Uterus (tissue), 2 donors: ENCODE measurements around the gene MAML2.

Experiments used
- POLR2A ChIP-seq, 2 donors: fragments of 450-650 bp; IDR thresholded peaks; one replicate each; pipeline ENCODE4 v1.6.1; 2016; ENCODE audit warnings: antibody characterized with exemption in 2 of 2, mild to moderate bottlenecking in 1 of 2, moderate library complexity in 1 of 2
- TF ChIP-seq, protein P1 (sequence below), 4 experiments: fragments of 200-600 bp in 2 of 4; fragments of 450-650 bp in 2 of 4; sonication (generic) in 2 of 4; IDR thresholded peaks; one replicate each; pipeline ENCODE4 v1.5.1; 2016 to 2019; ENCODE audit warnings: antibody characterized with exemption in 4 of 4, mild to moderate bottlenecking in 2 of 4, moderate library complexity in 1 of 4

DNA sequence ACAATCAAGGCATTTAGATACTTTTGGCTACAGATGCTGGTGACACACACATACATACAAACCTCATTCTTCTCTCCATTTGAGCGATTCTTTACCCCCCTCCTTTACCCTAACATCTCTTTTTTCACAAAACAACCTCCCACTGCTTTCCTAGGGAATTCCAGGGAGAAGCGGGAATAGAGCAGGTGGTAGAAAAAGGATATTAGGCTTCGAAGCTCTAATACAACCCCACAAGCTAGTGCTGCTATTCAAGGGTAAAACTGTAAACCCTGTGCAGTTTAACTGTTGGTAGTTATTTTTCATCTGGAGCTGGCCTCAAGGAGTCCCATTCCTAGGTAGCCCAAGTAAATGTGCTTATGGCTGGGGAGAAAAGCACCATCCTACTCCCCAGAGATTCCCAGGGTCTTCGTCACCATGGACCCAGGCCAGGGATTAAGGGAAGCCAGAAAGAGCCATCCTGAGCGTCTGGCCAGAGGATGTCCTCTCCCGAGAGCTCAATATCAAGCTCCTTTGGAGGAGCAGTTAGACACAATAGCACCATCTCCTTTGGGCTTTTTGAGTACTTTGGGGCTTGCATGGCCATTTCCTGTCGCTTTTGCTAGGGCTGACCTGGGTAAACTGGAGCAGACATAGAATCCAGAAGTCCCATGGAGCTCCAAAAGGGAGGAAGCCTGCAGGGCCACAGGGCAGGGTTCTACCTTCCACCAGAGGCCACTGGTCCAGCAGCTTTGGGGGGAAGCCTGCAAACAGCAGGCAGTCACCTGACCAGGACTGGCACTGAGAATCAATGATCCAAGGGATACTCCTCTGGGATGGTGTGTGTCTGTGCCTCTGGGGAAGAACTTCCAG lies 3.1 kb downstream of the MAML2 start:
- TF ChIP-seq, protein P1, sequence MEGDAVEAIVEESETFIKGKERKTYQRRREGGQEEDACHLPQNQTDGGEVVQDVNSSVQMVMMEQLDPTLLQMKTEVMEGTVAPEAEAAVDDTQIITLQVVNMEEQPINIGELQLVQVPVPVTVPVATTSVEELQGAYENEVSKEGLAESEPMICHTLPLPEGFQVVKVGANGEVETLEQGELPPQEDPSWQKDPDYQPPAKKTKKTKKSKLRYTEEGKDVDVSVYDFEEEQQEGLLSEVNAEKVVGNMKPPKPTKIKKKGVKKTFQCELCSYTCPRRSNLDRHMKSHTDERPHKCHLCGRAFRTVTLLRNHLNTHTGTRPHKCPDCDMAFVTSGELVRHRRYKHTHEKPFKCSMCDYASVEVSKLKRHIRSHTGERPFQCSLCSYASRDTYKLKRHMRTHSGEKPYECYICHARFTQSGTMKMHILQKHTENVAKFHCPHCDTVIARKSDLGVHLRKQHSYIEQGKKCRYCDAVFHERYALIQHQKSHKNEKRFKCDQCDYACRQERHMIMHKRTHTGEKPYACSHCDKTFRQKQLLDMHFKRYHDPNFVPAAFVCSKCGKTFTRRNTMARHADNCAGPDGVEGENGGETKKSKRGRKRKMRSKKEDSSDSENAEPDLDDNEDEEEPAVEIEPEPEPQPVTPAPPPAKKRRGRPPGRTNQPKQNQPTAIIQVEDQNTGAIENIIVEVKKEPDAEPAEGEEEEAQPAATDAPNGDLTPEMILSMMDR (IDR thresholded peaks at IDR 0.05): no peak
- no peak for TF ChIP-seq POLR2A (IDR thresholded peaks at IDR 0.05)
